IMR-90 (cell line): ENCODE results near the gene PXN.

ENCODE experiments used
- BHLHE40 ChIP-seq: fragments of 150-350 bp; IDR thresholded peaks from 2 replicates; pipeline ENCODE4 v1.6.1; 2016; ENCODE audit warnings: mild to moderate bottlenecking, low read depth, low read length
- CEBPB ChIP-seq: IDR thresholded peaks from 2 replicates; pipeline ENCODE4 v1.6.1; 2012; ENCODE audit warnings: low read depth, low read length, improper control_type of control experiment
- FOS ChIP-seq: fragments of 150-350 bp; IDR thresholded peaks from 2 replicates; pipeline ENCODE4 v1.6.1; 2016; ENCODE audit warnings: low read depth, low read length
- MAFK ChIP-seq: IDR thresholded peaks from 2 replicates; pipeline ENCODE4 v1.6.1; 2012; ENCODE audit warnings: low read depth, low read length, improper control_type of control experiment
- MAZ ChIP-seq: IDR thresholded peaks from 2 replicates; pipeline ENCODE4 v1.6.1; 2012; ENCODE audit warnings: low read depth, mild to moderate bottlenecking, low read length, improper control_type of control experiment, moderate library complexity, borderline replicate concordance
- MXI1 ChIP-seq: IDR thresholded peaks from 2 replicates; pipeline ENCODE4 v1.6.1; 2012; ENCODE audit warnings: low read depth, mild to moderate bottlenecking, low read length, moderate library complexity, borderline replicate concordance
- POLR2A ChIP-seq: IDR thresholded peaks from 2 replicates; pipeline ENCODE4 v1.6.1; 2012; ENCODE audit warnings: mild to moderate bottlenecking, low read depth, low read length
- RCOR1 ChIP-seq: IDR thresholded peaks from 2 replicates; pipeline ENCODE4 v1.6.1; 2012; ENCODE audit warnings: mild to moderate bottlenecking, low read length, improper control_type of control experiment; ENCODE audit not compliant: insufficient replicate concordance
- RFX5 ChIP-seq: IDR thresholded peaks from 2 replicates; pipeline ENCODE4 v1.8.0; 2012; ENCODE audit warnings: low read depth, mild to moderate bottlenecking, low read length, moderate library complexity
- SMC3 ChIP-seq: fragments of 150-350 bp; IDR thresholded peaks from 2 replicates; pipeline ENCODE4 v1.6.1; 2016; ENCODE audit warnings: low read depth, mild to moderate bottlenecking, antibody characterized with exemption, low read length, moderate library complexity
- TF ChIP-seq, protein P1 (sequence below): fragments of 150-350 bp; IDR thresholded peaks from 2 replicates; pipeline ENCODE4 v1.6.1; 2017; ENCODE audit warnings: mild to moderate bottlenecking, antibody characterized with exemption, low read length, low read depth
- TF ChIP-seq, protein P2 (sequence below): conservative IDR thresholded peaks from 2 replicates; pipeline ENCODE4 v1.5.1; 2012; ENCODE audit warnings: mild to moderate bottlenecking, low read depth, low read length, improper control_type of control experiment

DNA sequence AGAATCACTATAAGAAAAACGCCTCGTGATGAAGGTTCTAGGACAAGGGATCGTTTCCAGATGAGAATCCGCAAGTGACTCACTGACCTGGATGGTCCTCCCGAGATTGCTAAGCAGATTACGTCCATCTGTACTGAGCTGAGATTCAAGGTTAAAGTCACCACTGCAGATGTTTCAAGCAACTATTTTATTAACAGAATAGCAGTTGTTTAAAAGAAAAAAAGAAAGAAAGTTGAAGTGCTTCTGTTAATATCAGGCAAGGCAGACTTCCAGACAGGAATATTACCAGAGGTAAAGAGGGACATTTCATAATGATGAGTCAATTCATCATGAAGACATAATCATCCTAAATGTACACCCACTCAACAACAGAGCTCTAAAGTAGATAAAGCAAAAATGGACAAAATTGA, 17.9 kb downstream of the PXN start:
- TF ChIP-seq, protein P1, sequence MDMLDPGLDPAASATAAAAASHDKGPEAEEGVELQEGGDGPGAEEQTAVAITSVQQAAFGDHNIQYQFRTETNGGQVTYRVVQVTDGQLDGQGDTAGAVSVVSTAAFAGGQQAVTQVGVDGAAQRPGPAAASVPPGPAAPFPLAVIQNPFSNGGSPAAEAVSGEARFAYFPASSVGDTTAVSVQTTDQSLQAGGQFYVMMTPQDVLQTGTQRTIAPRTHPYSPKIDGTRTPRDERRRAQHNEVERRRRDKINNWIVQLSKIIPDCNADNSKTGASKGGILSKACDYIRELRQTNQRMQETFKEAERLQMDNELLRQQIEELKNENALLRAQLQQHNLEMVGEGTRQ, result no peak
- TF ChIP-seq FOS (peak; percentile 47), POLR2A (no peak), MAZ (no peak), CEBPB (0 out of 2 replicates have a peak, but pooled peaks have one; percentile 30), MXI1 (no peak), RCOR1 (no peak), BHLHE40 (no peak), RFX5 (no peak), SMC3 (no peak), MAFK (no peak)
- TF ChIP-seq, protein P2, sequence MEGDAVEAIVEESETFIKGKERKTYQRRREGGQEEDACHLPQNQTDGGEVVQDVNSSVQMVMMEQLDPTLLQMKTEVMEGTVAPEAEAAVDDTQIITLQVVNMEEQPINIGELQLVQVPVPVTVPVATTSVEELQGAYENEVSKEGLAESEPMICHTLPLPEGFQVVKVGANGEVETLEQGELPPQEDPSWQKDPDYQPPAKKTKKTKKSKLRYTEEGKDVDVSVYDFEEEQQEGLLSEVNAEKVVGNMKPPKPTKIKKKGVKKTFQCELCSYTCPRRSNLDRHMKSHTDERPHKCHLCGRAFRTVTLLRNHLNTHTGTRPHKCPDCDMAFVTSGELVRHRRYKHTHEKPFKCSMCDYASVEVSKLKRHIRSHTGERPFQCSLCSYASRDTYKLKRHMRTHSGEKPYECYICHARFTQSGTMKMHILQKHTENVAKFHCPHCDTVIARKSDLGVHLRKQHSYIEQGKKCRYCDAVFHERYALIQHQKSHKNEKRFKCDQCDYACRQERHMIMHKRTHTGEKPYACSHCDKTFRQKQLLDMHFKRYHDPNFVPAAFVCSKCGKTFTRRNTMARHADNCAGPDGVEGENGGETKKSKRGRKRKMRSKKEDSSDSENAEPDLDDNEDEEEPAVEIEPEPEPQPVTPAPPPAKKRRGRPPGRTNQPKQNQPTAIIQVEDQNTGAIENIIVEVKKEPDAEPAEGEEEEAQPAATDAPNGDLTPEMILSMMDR, result no peak
